Colonic mucosa (tissue), 4 donors: Measurements from ENCODE around the gene WDR3. TPM values are rescaled to one million over a fixed set of nuclear protein-coding genes. Genes with fewer than 3 reads are reported as not detected.
"Not testable (repeated sequence)": the region's sequence is repeated elsewhere in the genome, so short reads cannot be mapped to it uniquely, and the experiment has no call there.

Source experiments
- DNase-seq: peaks from one replicate; pipeline ENCODE4 v3.0.0-alpha.2; 2020
- H3K27ac ChIP-seq: fragments of 200-600 bp; one replicate; pipeline ENCODE4 v1.8.0; 2021
- H3K27me3 ChIP-seq: fragments of 200-600 bp; one replicate; pipeline ENCODE4 v1.8.0; 2021
- H3K36me3 ChIP-seq: fragments of 200-600 bp; one replicate; pipeline ENCODE4 v1.8.0; 2021
- H3K4me1 ChIP-seq: fragments of 200-600 bp; one replicate; pipeline ENCODE4 v1.8.0; 2021; ENCODE audit warnings: mild to moderate bottlenecking
- H3K4me3 ChIP-seq: fragments of 200-600 bp; one replicate; pipeline ENCODE4 v1.8.0; 2021
- H3K9ac ChIP-seq, 2 donors: one replicate each; pipeline ENCODE4 v1.7.0; 2013; ENCODE audit warnings: control low read depth in 2 of 2, low read depth in 2 of 2, low read length in 2 of 2
- H3K9me3 ChIP-seq: fragments of 200-600 bp; one replicate; pipeline ENCODE4 v1.8.0; 2021
- intact Hi-C: fragments of 100-400 bp; cut with DNase I; formaldehyde crosslinking; loops from one replicate; pipeline ENCODE4 v1.14.1; 2022
- total RNA-seq, 2 donors: library from RNA; stranded (reverse); fragmentation: NEBNext Ultra II Directional in 1 of 2; extraction: Animal tissue kit (Norgen Biotek cat#: 25700) in 1 of 2; gene quantifications; one replicate each; pipeline ENCODE4 v1.2.1, GENCODE V29; 2021
- TF ChIP-seq, protein P1 (sequence below): fragments of 200-600 bp; IDR thresholded peaks from one replicate; pipeline ENCODE4 v1.8.0; 2022; ENCODE audit warnings: antibody characterized with exemption, mild to moderate bottlenecking
- donor health status: healthy.
- donor health status: DM: no; HTN: no; CAD: no.
- donor health status: DM: no; HTN: no; CAD: no.

Gene WDR3
- total RNA-seq, 2 donors from 2014 or later, result 9.2 to 20.4 TPM

- Histone ChIP-seq H3K36me3 (peaks cover 7% of the 10 kb centered on the region), H3K4me3 (no peak overlapping the region), H3K27me3 (no peaks in the 10 kb centered on the region), H3K4me1 (no peaks in the 10 kb centered on the region), H3K9ac (no peak overlapping the region), H3K27ac (no peak overlapping the region), H3K9me3 (no peaks in the 10 kb centered on the region)
- TF ChIP-seq, protein P1, sequence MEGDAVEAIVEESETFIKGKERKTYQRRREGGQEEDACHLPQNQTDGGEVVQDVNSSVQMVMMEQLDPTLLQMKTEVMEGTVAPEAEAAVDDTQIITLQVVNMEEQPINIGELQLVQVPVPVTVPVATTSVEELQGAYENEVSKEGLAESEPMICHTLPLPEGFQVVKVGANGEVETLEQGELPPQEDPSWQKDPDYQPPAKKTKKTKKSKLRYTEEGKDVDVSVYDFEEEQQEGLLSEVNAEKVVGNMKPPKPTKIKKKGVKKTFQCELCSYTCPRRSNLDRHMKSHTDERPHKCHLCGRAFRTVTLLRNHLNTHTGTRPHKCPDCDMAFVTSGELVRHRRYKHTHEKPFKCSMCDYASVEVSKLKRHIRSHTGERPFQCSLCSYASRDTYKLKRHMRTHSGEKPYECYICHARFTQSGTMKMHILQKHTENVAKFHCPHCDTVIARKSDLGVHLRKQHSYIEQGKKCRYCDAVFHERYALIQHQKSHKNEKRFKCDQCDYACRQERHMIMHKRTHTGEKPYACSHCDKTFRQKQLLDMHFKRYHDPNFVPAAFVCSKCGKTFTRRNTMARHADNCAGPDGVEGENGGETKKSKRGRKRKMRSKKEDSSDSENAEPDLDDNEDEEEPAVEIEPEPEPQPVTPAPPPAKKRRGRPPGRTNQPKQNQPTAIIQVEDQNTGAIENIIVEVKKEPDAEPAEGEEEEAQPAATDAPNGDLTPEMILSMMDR, result no peak
- intact Hi-C loops, result no loop called here
- no peak for DNase-seq
These were observed 25.1 kb upstream of the WDR3 start for GRCh38 chr1:117904485-117904884.

DNA sequence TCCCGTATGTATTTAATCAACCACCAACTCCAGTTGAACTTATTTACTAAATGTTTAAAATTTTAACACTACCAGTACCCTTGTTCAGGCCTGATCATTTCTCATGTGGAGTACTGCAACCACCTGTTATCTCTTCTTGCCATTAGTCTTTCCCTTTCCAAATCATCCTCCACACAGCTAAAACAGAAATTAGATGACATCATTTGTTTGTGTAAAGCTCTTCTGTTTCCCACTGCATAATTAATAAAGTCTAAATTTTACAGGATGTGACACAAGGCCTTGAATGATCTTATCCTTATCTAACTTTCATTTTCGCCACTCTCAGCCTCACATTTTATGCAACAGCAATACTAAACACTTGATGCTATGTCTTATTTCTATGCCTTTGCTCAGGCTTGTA, 24.5 kb upstream of the WDR3 start:
- Histone ChIP-seq H3K36me3 (peaks cover 7% of the 10 kb centered on the region), H3K9ac (no peak overlapping the region), H3K9me3 (no peaks in the 10 kb centered on the region), H3K27ac (no peak overlapping the region), H3K4me3 (no peak overlapping the region), H3K4me1 (no peaks in the 10 kb centered on the region), H3K27me3 (no peaks in the 10 kb centered on the region)
- TF ChIP-seq, protein P1, result no peak
- intact Hi-C loops, result no loop called here
- no peak for DNase-seq

- intact Hi-C loops, result no loop called here
- no peak overlapping the region for H3K9ac ChIP-seq
- no peak overlapping the region for H3K27ac ChIP-seq
- no peak overlapping the region for H3K4me3 ChIP-seq
- H3K9me3 ChIP-seq, result no peaks in the 10 kb centered on the region
- H3K4me1 ChIP-seq, result no peaks in the 10 kb centered on the region
- H3K27me3 ChIP-seq, result no peaks in the 10 kb centered on the region
- no peak for DNase-seq
- peaks cover under 1% of the 10 kb centered on the region for H3K36me3 ChIP-seq
- TF ChIP-seq, protein P1, result no peak
These were observed 18.5 kb upstream of the WDR3 start for GRCh38 chr1:117911051-117911450.

DNA sequence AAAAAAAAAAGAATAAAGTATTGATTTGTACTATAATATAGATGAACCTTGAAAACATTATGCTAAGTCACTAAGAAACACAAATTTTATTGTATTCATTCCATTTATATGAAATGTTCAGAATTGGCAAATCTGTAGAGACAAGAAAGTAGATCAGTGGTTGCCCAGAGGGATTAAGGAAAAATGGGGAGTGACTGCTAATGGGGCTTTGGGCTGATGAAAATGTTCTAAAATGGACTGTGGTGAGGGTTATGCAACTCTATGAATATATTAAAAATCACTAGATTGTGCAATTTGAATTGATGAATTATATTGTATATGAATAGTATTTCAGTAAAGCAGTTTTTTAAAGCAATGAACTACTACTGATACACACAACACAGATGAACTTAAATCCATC, 10.2 kb upstream of the WDR3 start:
- Histone ChIP-seq H3K9me3 (no peaks in the 10 kb centered on the region), H3K27ac (no peak overlapping the region), H3K4me1 (no peaks in the 10 kb centered on the region), H3K4me3 (no peak overlapping the region), H3K36me3 (no peaks in the 10 kb centered on the region), H3K9ac (no peak overlapping the region), H3K27me3 (no peaks in the 10 kb centered on the region)
- TF ChIP-seq, protein P1, result no peak
- intact Hi-C loops, result no loop called here
- no peak for DNase-seq

DNA sequence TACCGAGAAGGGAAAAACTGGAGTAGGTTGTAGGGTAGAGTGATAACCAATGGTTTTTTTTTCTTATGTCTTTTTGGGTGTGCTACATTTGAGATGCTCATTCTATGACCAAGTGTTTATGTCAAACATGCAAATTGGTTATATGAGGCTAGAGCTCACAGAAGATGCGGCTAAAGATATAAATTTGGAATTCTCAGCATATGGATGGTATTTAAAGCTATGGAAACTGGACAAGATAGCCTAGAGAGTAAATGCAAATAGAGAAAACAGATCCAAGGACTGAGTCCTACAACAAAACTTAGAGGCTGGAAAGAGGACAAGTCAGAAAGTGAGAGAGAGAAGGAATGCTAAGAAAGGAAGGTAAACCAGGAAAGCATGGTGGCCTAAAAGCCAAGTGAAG, 7.5 kb upstream of the WDR3 start:
- DNase-seq, result no peak
- no peaks in the 10 kb centered on the region for H3K4me1 ChIP-seq
- H3K4me3 ChIP-seq, result no peak overlapping the region
- no peak overlapping the region for H3K27ac ChIP-seq
- intact Hi-C loops, result no loop called here
- no peak overlapping the region for H3K9ac ChIP-seq
- no peaks in the 10 kb centered on the region for H3K9me3 ChIP-seq
- H3K27me3 ChIP-seq, result no peaks in the 10 kb centered on the region
- no peaks in the 10 kb centered on the region for H3K36me3 ChIP-seq
- TF ChIP-seq, protein P1, result no peak

GRCh38 chr1:117922717-117923116, 6.8 kb upstream of the WDR3 start:
- H3K9me3 ChIP-seq, intact Hi-C loops: not testable (repeated sequence)

More at GRCh38 chr1:117922717-117923116, 6.8 kb upstream of the WDR3 start:
- H3K4me3 ChIP-seq, H3K27me3 ChIP-seq, H3K36me3 ChIP-seq, H3K4me1 ChIP-seq, H3K9ac ChIP-seq, DNase-seq, H3K27ac ChIP-seq: not testable (repeated sequence)
